A549 (cell line): ENCODE measurements around the gene DCAF11. TPM values are rescaled to one million over a fixed set of nuclear protein-coding genes. Genes with fewer than 3 reads are reported as not detected.

Experiments
- ATAC-seq, 2 experiments: fragments of 200-7000 bp in 1 of 2; fragments of >200 bp in 1 of 2; cut with Nextera tagmentation in 1 of 2; cut with Tn5 transposase in 1 of 2; 3 replicates each; pipeline versions ENCODE4 v1.8.0 to v1.9.1; 2018 to 2020; ENCODE audit warnings: mild to moderate bottlenecking in 1 of 2, moderate library complexity in 1 of 2
- CTCF ChIA-PET: fragments of 300-600 bp; sonication (Branson Sonifier 250); formaldehyde crosslinking; extraction: SDS; loops from one replicate; lab custom pipeline; 2021; ENCODE audit warnings: antibody characterized with exemption, inconsistent platforms; lab: Yijun Ruan, JAX
- POLR2A ChIA-PET: fragments of 350-600 bp; formaldehyde crosslinking; extraction: SDS; loops from one replicate; lab custom pipeline; 2021; ENCODE audit warnings: antibody characterized with exemption, inconsistent platforms; lab: Yijun Ruan, JAX
- DNase-seq, 2 experiments: peaks; one replicate each; pipeline versions ENCODE4 v3.0.0 to v3.0.0-alpha.2; 2011 to 2016; ENCODE audit warnings: low read depth in 1 of 2, low spot score in 1 of 2
- FAIRE-seq: peaks from 2 replicates; lab custom pipeline; 2011; peaks lifted over from hg19 to GRCh38; lab: Jason Lieb, UNC
- H3K27ac ChIP-seq, 2 experiments: fragments of >200 bp; sonication (Bioruptor Twin); formaldehyde crosslinking; 3 replicates each; pipeline ENCODE4 v1.5.1; 2016 to 2017
- H3K4me1 ChIP-seq: fragments of >200 bp; sonication (Bioruptor Twin); formaldehyde crosslinking; 3 replicates; pipeline ENCODE4 v1.6.1; 2016
- H3K4me2 ChIP-seq: fragments of >200 bp; sonication (Bioruptor Twin); formaldehyde crosslinking; 3 replicates; pipeline ENCODE4 v1.6.1; 2016
- H3K4me3 ChIP-seq: fragments of >200 bp; sonication (Bioruptor Twin); formaldehyde crosslinking; 3 replicates; pipeline ENCODE4 v1.5.1; 2016
- H3K9me3 ChIP-seq: fragments of >200 bp; sonication (Bioruptor Twin); formaldehyde crosslinking; 3 replicates; pipeline ENCODE4 v1.6.1; 2016
- ATOH8 ChIP-seq: fragments of 250-450 bp; sonication (Bioruptor Pico); IDR thresholded peaks from 2 replicates; pipeline ENCODE4 v1.5.0; 2020; ENCODE audit warnings: low read depth, mild to moderate bottlenecking, moderate library complexity
- CHD2 ChIP-seq: fragments of 150-350 bp; IDR thresholded peaks from 2 replicates; pipeline ENCODE4 v1.6.1; 2014; ENCODE audit warnings: low read length; ENCODE audit not compliant: partially characterized antibody
- EP300 ChIP-seq, 2 experiments: fragments of >200 bp; sonication (Bioruptor Twin); formaldehyde crosslinking; IDR thresholded peaks; 2 replicates in 1 of 2; 3 replicates in 1 of 2; pipeline ENCODE4 v1.6.1; 2016 to 2017
- ESRRA ChIP-seq: fragments of 150-350 bp; IDR thresholded peaks from 2 replicates; pipeline ENCODE4 v1.6.1; 2014; ENCODE audit warnings: mild to moderate bottlenecking, low read length, borderline replicate concordance
- FOSB ChIP-seq: fragments of 250-450 bp; sonication (Bioruptor Pico); IDR thresholded peaks from 2 replicates; pipeline ENCODE4 v1.5.0; 2020; ENCODE audit warnings: mild to moderate bottlenecking, moderate library complexity
- FOXS1 ChIP-seq: fragments of 250-450 bp; sonication (Bioruptor Pico); IDR thresholded peaks from 2 replicates; pipeline ENCODE4 v1.5.0; 2020; ENCODE audit warnings: mild to moderate bottlenecking, moderate library complexity
- GATA3 ChIP-seq: IDR thresholded peaks from 2 replicates; pipeline ENCODE4 v1.6.1; 2012; ENCODE audit warnings: borderline replicate concordance
- HDAC2 ChIP-seq: fragments of 200-600 bp; sonication (generic); IDR thresholded peaks from 2 replicates; pipeline ENCODE4 v1.6.1; 2016
- HMGXB4 ChIP-seq: fragments of 250-450 bp; sonication (Bioruptor Pico); IDR thresholded peaks from 2 replicates; pipeline ENCODE4 v1.5.0; 2021; ENCODE audit warnings: mild to moderate bottlenecking, moderate library complexity, borderline replicate concordance
- HOXB13 ChIP-seq: fragments of 250-450 bp; sonication (Bioruptor Pico); IDR thresholded peaks from 2 replicates; pipeline ENCODE4 v1.5.0; 2020; ENCODE audit warnings: low read depth, mild to moderate bottlenecking, moderate library complexity
- JUN ChIP-seq, 2 experiments: fragments of >200 bp; sonication (Bioruptor Twin); formaldehyde crosslinking; IDR thresholded peaks; 2 replicates in 1 of 2; 3 replicates in 1 of 2; pipeline ENCODE4 v1.6.1; 2016 to 2017
- NFE2L2 ChIP-seq: fragments of 150-350 bp; conservative IDR thresholded peaks from 2 replicates; pipeline ENCODE4 v1.6.1; 2014; ENCODE audit warnings: low read length
- NPAS2 ChIP-seq: fragments of 250-450 bp; sonication (Bioruptor Pico); IDR thresholded peaks from 2 replicates; pipeline ENCODE4 v1.8.0; 2022; ENCODE audit warnings: mild to moderate bottlenecking, moderate library complexity, borderline replicate concordance
- NR3C1 ChIP-seq: fragments of >200 bp; sonication (Bioruptor Twin); formaldehyde crosslinking; IDR thresholded peaks from 3 replicates; pipeline ENCODE4 v1.6.1; 2017
- POLR2AphosphoS2 ChIP-seq: conservative IDR thresholded peaks from 2 replicates; pipeline ENCODE4 v1.6.1; 2012; ENCODE audit warnings: low read length, improper control_type of control experiment, inconsistent platforms
- REST ChIP-seq: fragments of 200-600 bp; sonication (generic); IDR thresholded peaks from 2 replicates; pipeline ENCODE4 v1.6.1; 2016; ENCODE audit warnings: antibody characterized with exemption, mild to moderate bottlenecking, moderate library complexity
- TP53 ChIP-seq: fragments of 250-450 bp; sonication (Bioruptor Pico); IDR thresholded peaks from 2 replicates; pipeline ENCODE4 v1.5.0; 2021; ENCODE audit warnings: mild to moderate bottlenecking, moderate library complexity
- ZC3H11A ChIP-seq: fragments of 450-650 bp; IDR thresholded peaks from 2 replicates; pipeline ENCODE4 v1.6.1; 2014; ENCODE audit warnings: antibody characterized with exemption, mild to moderate bottlenecking
- ZSCAN20 ChIP-seq: fragments of 250-450 bp; sonication (Bioruptor Pico); IDR thresholded peaks from 2 replicates; pipeline ENCODE4 v1.8.0; 2022; ENCODE audit warnings: mild to moderate bottlenecking, moderate library complexity
- WGBS: methylation state at CpG from one replicate; pipeline ENCODE4 v1.1.6; 2017; ENCODE audit errors: missing lambda C conversion rate; 5-methylcytosine and 5-hydroxymethylcytosine counted together
- polyA plus RNA-seq, 4 experiments: library from polyadenylated mRNA; depleted of rRNA in 3 of 4; stranded (reverse); fragments of >200 nt; fragmentation: RNase III in 1 of 4; extraction: RNeasy Plus Mini Kit Qiagen cat#74134 plus additional on column Dnase treatment in 1 of 4; gene quantifications; 2 replicates in 3 of 4; 3 replicates in 1 of 4; pipeline ENCODE4 v1.2.3, GENCODE V29; 2011 to 2017
- TF ChIP-seq, protein P1 (sequence below): IDR thresholded peaks from 2 replicates; pipeline ENCODE4 v1.6.1; 2012; ENCODE audit warnings: low read depth, borderline replicate concordance
- TF ChIP-seq, protein P2 (sequence below): fragments of >200 bp; sonication (Bioruptor Twin); formaldehyde crosslinking; IDR thresholded peaks from 2 replicates; pipeline ENCODE4 v1.6.1; 2016
- TF ChIP-seq, protein P3 (sequence below): fragments of 150-350 bp; IDR thresholded peaks from 2 replicates; pipeline ENCODE4 v1.6.1; 2014; ENCODE audit warnings: low read depth, mild to moderate bottlenecking, low read length

The DCAF11 gene
- polyA plus RNA-seq, 2 of the 4 experiments (the other 2 are of a cell fraction) = 27.9 to 30.7 TPM

GRCh38 chr14:24117179-24117578 is 2.6 kb downstream of the DCAF11 start:
- POLR2A ChIA-PET = no interaction called here
- FAIRE-seq = no peak
- peaks cover 11% of the 10 kb centered on the region; the same call in 1 of the 3 replicates for H3K4me1 ChIP-seq

GRCh38 chr14:24119691-24120090 is 5.1 kb downstream of the DCAF11 start:
- H3K4me1 ChIP-seq = peaks cover 8% of the 10 kb centered on the region; the same call in 1 of the 3 replicates
- H3K4me2 ChIP-seq = no peak overlapping the region
- ChIA-PET POLR2A (no interaction called here), CTCF (interaction anchor here (1.2 to 5.5 kb wide), 5 partner anchors 11 to 41 kb away, joined by 4 to 20 read pairs (median 7); partner anchors contain the start of genes IRF9 and PSME1)
- ATAC-seq (no peak), FAIRE-seq (no peak), DNase-seq (no peak)
- WGBS = 93% methylated on average over 6 of the region's 6 CpGs
- TF ChIP-seq NPAS2 = no peak
- H3K27ac ChIP-seq = no peak overlapping the region
- H3K4me3 ChIP-seq = no peak overlapping the region
- no peaks in the 10 kb centered on the region for H3K9me3 ChIP-seq

More at GRCh38 chr14:24117179-24117578, 2.6 kb downstream of the DCAF11 start:
- 94% methylated on average over 5 of the region's 6 CpGs for whole genome bisulfite sequencing
- no peak for TF ChIP-seq ESRRA
- no peak for TF ChIP-seq FOXS1 (CRISPR knock-in tag)
- CTCF ChIA-PET = interaction anchor here (1.3 to 5.6 kb wide), 8 partner anchors 8 to 59 kb away, joined by 3 to 44 read pairs (median 9); partner anchors contain the start of genes IRF9 and PSME1
- H3K27ac ChIP-seq = no peak overlapping the region
- no peak overlapping the region for H3K4me3 ChIP-seq
- no peak for ATAC-seq
- no peaks in the 10 kb centered on the region for H3K9me3 ChIP-seq
- H3K4me2 ChIP-seq = no peak overlapping the region
- DNase-seq = no peak

DNA sequence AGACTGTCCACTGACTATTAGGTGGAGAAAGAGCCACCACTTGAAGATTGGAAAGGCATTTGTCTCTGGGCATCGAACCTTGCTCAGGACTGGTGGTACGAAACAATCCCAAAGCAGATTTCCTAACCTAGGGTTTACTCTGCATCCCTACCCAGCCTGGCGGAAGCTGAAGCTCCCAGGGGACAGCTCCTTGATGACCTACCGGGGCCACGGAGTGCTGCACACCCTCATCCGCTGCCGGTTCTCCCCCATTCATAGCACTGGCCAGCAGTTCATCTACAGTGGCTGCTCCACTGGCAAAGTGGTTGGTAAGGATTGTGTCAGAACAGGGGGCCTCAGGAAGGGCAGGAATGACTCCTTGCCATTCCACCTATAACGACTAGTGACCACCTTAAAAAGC is 6.6 kb downstream of the DCAF11 start:
- WGBS = 90% methylated on average over 8 of the region's 8 CpGs
- H3K4me2 ChIP-seq = no peak overlapping the region
- ATAC-seq = no peak
- no peaks in the 10 kb centered on the region for H3K9me3 ChIP-seq
- no peak overlapping the region for H3K27ac ChIP-seq
- POLR2A ChIA-PET = no interaction called here
- TF ChIP-seq HOXB13 (CRISPR knock-in tag) (no peak), JUN (IDR thresholded peaks at IDR 0.05) (no peak), CHD2 (no peak), ZC3H11A (no peak), ATOH8 (no peak), NFE2L2 (no peak), EP300 (IDR thresholded peaks at IDR 0.05) (no peak), NR3C1 (no peak), ZSCAN20 (CRISPR knock-in tag) (no peak), HDAC2 (no peak), GATA3 (no peak), HMGXB4 (no peak)
- TF ChIP-seq, protein P1, sequence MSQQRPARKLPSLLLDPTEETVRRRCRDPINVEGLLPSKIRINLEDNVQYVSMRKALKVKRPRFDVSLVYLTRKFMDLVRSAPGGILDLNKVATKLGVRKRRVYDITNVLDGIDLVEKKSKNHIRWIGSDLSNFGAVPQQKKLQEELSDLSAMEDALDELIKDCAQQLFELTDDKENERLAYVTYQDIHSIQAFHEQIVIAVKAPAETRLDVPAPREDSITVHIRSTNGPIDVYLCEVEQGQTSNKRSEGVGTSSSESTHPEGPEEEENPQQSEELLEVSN = no peak
- TF ChIP-seq, protein P2, sequence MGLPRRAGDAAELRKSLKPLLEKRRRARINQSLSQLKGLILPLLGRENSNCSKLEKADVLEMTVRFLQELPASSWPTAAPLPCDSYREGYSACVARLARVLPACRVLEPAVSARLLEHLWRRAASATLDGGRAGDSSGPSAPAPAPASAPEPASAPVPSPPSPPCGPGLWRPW = no peak
- no peak overlapping the region for H3K4me3 ChIP-seq
- 0 out of 3 replicates have a peak, but pooled peaks cover under 1% of the 10 kb centered on the region for H3K4me1 ChIP-seq
- FAIRE-seq = no peak
- CTCF ChIA-PET = interaction anchor here (0.9 to 2.0 kb wide), 6 partner anchors 10 to 63 kb away, joined by 3 to 9 read pairs (median 5); partner anchors contain the start of genes IRF9 and PSME1
- no peak for DNase-seq

GRCh38 chr14:24122416-24122815 is 7.8 kb downstream of the DCAF11 start:
- H3K9me3 ChIP-seq = no peaks in the 10 kb centered on the region
- no peak overlapping the region for H3K4me3 ChIP-seq
- DNase-seq (no peak), ATAC-seq (no peak), FAIRE-seq (no peak)
- no peak overlapping the region for H3K4me2 ChIP-seq
- WGBS = 83% methylated on average over 4 of the region's 4 CpGs
- ChIA-PET POLR2A (interaction anchor here (0.6 kb wide), 1 partner anchor 76 kb away, joined by 3 read pairs; no protein-coding TSS in a partner anchor), CTCF (interaction anchor here (0.6 to 1.9 kb wide), 3 partner anchors 14 to 334 kb away, joined by 3 to 9 read pairs (median 8); partner anchors contain the start of gene IRF9)
- no peaks in the 10 kb centered on the region for H3K4me1 ChIP-seq
- H3K27ac ChIP-seq = no peak overlapping the region
- TF ChIP-seq ZSCAN20 (CRISPR knock-in tag) (no peak), TP53 (CRISPR knock-in tag) (no peak), GATA3 (no peak), FOSB (CRISPR knock-in tag) (no peak), POLR2AphosphoS2 (no peak), REST (no peak), ESRRA (no peak)
- TF ChIP-seq, protein P3, sequence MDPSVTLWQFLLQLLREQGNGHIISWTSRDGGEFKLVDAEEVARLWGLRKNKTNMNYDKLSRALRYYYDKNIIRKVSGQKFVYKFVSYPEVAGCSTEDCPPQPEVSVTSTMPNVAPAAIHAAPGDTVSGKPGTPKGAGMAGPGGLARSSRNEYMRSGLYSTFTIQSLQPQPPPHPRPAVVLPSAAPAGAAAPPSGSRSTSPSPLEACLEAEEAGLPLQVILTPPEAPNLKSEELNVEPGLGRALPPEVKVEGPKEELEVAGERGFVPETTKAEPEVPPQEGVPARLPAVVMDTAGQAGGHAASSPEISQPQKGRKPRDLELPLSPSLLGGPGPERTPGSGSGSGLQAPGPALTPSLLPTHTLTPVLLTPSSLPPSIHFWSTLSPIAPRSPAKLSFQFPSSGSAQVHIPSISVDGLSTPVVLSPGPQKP = no peak
